NCI-H2107 (cell line): Measurements from ENCODE around the gene PDE1C.
"Not testable (repeated sequence)": the region's sequence is repeated elsewhere in the genome, so short reads cannot be mapped to it uniquely, and the experiment has no call there.

Experiments
- DNase-seq: peaks from one replicate; lab custom pipeline; 2025; lab: John Stamatoyannopoulos, UW

Gene PDE1C

GRCh38 chr7:32043688-32044087, 26.5 kb downstream of the PDE1C start:
- DNase-seq = no peak

GRCh38 chr7:32042900-32043299, 27.3 kb downstream of the PDE1C start:
- DNase-seq = no peak

GRCh38 chr7:32039000-32039756, 31.0 kb downstream of the PDE1C start:
- DNase-seq = no peak

GRCh38 chr7:32037650-32038198, 32.5 kb downstream of the PDE1C start:
- DNase-seq = no peak

- DNase-seq = no peak
Observed at GRCh38 chr7:32036557-32036956, 33.6 kb downstream of the PDE1C start.

- no peak for DNase-seq
Observed at GRCh38 chr7:32034052-32034451, 36.2 kb downstream of the PDE1C start.

- DNase-seq = no peak
Observed at GRCh38 chr7:32033006-32033405, 37.2 kb downstream of the PDE1C start.

GRCh38 chr7:32032211-32032610, 38.0 kb downstream of the PDE1C start:
- DNase-seq = no peak

GRCh38 chr7:32030904-32031692, 39.1 kb downstream of the PDE1C start:
- no peak for DNase-seq

- no peak for DNase-seq
Observed at GRCh38 chr7:32026083-32026425, 44.2 kb downstream of the PDE1C start.

- no peak for DNase-seq
Observed at GRCh38 chr7:32025381-32026082, 44.7 kb downstream of the PDE1C start.

- no peak for DNase-seq
Observed at GRCh38 chr7:32023376-32023775, 46.8 kb downstream of the PDE1C start.

- DNase-seq = no peak
Observed at GRCh38 chr7:32022966-32023365, 47.2 kb downstream of the PDE1C start.

GRCh38 chr7:32020551-32021159, 49.6 kb downstream of the PDE1C start:
- DNase-seq = no peak

GRCh38 chr7:32018845-32019578, 51.2 kb downstream of the PDE1C start:
- DNase-seq = no peak

GRCh38 chr7:32015133-32015532, 55.1 kb downstream of the PDE1C start:
- DNase-seq = no peak

GRCh38 chr7:32013471-32013870, 56.7 kb downstream of the PDE1C start:
- not testable (repeated sequence) for DNase-seq

- DNase-seq = no peak
Observed at GRCh38 chr7:32005577-32005976, 64.6 kb downstream of the PDE1C start.

GRCh38 chr7:32001948-32002347, 68.3 kb downstream of the PDE1C start:
- no peak for DNase-seq

GRCh38 chr7:31997423-31997822, 72.8 kb downstream of the PDE1C start:
- no peak for DNase-seq

GRCh38 chr7:31995134-31995533, 75.1 kb downstream of the PDE1C start:
- no peak for DNase-seq
